ENCODE measurements around the gene EPHB4. TPM values are rescaled to one million over a fixed set of nuclear protein-coding genes. Genes with fewer than 3 reads are reported as not detected.

EPHB4 gene
- total and polyA plus RNA-seq, 10 of the 15 experiments (the other 5 are each of a cell fraction or from before 2014, with no cell fraction given) = 0.32 to 0.85 (median 0.48) TPM; not detected in 4

GRCh38 chr7:100874577-100875355 lies 47.4 kb upstream of the EPHB4 start, which contains the start of gene SRRT (continued):
- peak; percentile 91 for TF ChIP-seq CBFB (IDR thresholded peaks at IDR 0.05; ENCODE audit: low read depth)
- 0 out of 2 replicates have a peak, but pooled peaks have one; percentile 27 for TF ChIP-seq CHD1 (IDR thresholded peaks at IDR 0.05; ENCODE audit: low read depth, low read length)
- peak; percentile 48; the same call in 1 of the 2 replicates for TF ChIP-seq CREM (IDR thresholded peaks at IDR 0.05; ENCODE audit: low read depth)
- peak; percentile 40 for TF ChIP-seq E2F4 (IDR thresholded peaks at IDR 0.05; ENCODE audit: low read depth, low read length)
- TF ChIP-seq CUX1 (IDR thresholded peaks at IDR 0.05; ENCODE audit: insufficient replicate concordance, low read depth, low read length) = no peak
- peak; percentile 85 for TF ChIP-seq SMAD5 (IDR thresholded peaks at IDR 0.05; ENCODE audit: low read depth)
- no peak for TF ChIP-seq ZNF274 (IDR thresholded peaks at IDR 0.05; ENCODE audit: insufficient read depth, insufficient read length)
- no peak for TF ChIP-seq FOXM1 (IDR thresholded peaks at IDR 0.05; ENCODE audit: low read depth, low read length)
- peak; percentile 62 for TF ChIP-seq MYB (IDR thresholded peaks at IDR 0.05; ENCODE audit: borderline replicate concordance, low read depth, low read length)
